Erythroblast (primary cell): ENCODE results near the gene PIEZO2.
"Not testable (repeated sequence)": the region's sequence is repeated elsewhere in the genome, so short reads cannot be mapped to it uniquely, and the experiment has no call there.

Source experiments
- DNase-seq, 2 experiments: peaks; one replicate each; lab custom pipeline; 2025; lab: John Stamatoyannopoulos, UW
- GATA1 ChIP-seq: IDR thresholded peaks from 2 replicates; pipeline ENCODE4 v1.6.1; 2011; ENCODE audit warnings: low read depth, mild to moderate bottlenecking, control low read depth, low read length, moderate library complexity
- POLR2A ChIP-seq: IDR thresholded peaks from 2 replicates; pipeline ENCODE4 v1.6.1; 2011; ENCODE audit warnings: mild to moderate bottlenecking, low read length

Gene PIEZO2

GRCh38 chr18:10927286-10927992 is 221.9 kb downstream of the PIEZO2 start:
- TF ChIP-seq GATA1 (no peak), POLR2A (no peak)
- DNase-seq, result no peak

GRCh38 chr18:10926621-10927161 is 222.7 kb downstream of the PIEZO2 start:
- no peak for TF ChIP-seq POLR2A
- TF ChIP-seq GATA1, result no peak
- DNase-seq, result no peak

GRCh38 chr18:10924290-10924689 is 225.1 kb downstream of the PIEZO2 start:
- TF ChIP-seq POLR2A (no peak), GATA1 (no peak)
- no peak for DNase-seq

- TF ChIP-seq POLR2A (no peak), GATA1 (no peak)
- no peak for DNase-seq
Observed at GRCh38 chr18:10923551-10924070, 225.8 kb downstream of the PIEZO2 start.

GRCh38 chr18:10923141-10923540 is 226.2 kb downstream of the PIEZO2 start:
- DNase-seq, result no peak
- TF ChIP-seq GATA1 (no peak), POLR2A (no peak)

GRCh38 chr18:10922712-10923111 is 226.7 kb downstream of the PIEZO2 start:
- not testable (repeated sequence) for DNase-seq

- DNase-seq, result not testable (repeated sequence)
Observed at GRCh38 chr18:10920309-10920708, 229.1 kb downstream of the PIEZO2 start.

- TF ChIP-seq POLR2A (no peak), GATA1 (no peak)
Observed at GRCh38 chr18:10919851-10920250, 229.5 kb downstream of the PIEZO2 start.

GRCh38 chr18:10916865-10917264 is 232.5 kb downstream of the PIEZO2 start:
- TF ChIP-seq POLR2A (no peak), GATA1 (no peak)
- no peak for DNase-seq

More at GRCh38 chr18:10919851-10920250, 229.5 kb downstream of the PIEZO2 start:
- DNase-seq, result no peak

- no peak for TF ChIP-seq POLR2A
- no peak for TF ChIP-seq GATA1
- no peak for DNase-seq
Observed at GRCh38 chr18:10916387-10916786, 233.0 kb downstream of the PIEZO2 start.

GRCh38 chr18:10915748-10916147 is 233.6 kb downstream of the PIEZO2 start:
- DNase-seq, result not testable (repeated sequence)

GRCh38 chr18:10914610-10915009 is 234.8 kb downstream of the PIEZO2 start:
- not testable (repeated sequence) for DNase-seq

GRCh38 chr18:10913919-10914318 is 235.4 kb downstream of the PIEZO2 start:
- DNase-seq, result no peak
- no peak for TF ChIP-seq GATA1
- no peak for TF ChIP-seq POLR2A

- TF ChIP-seq GATA1, result no peak
- no peak for DNase-seq
Observed at GRCh38 chr18:10912790-10913545, 236.4 kb downstream of the PIEZO2 start.
